ENCODE data around the gene HPS5. TPM values are rescaled to one million over a fixed set of nuclear protein-coding genes. Genes with fewer than 3 reads are reported as not detected.

Gene HPS5
- total and polyA plus RNA-seq, 2 of the 4 experiments (the other 2 are of a cell fraction) = 7.9 to 28.3 TPM

DNA sequence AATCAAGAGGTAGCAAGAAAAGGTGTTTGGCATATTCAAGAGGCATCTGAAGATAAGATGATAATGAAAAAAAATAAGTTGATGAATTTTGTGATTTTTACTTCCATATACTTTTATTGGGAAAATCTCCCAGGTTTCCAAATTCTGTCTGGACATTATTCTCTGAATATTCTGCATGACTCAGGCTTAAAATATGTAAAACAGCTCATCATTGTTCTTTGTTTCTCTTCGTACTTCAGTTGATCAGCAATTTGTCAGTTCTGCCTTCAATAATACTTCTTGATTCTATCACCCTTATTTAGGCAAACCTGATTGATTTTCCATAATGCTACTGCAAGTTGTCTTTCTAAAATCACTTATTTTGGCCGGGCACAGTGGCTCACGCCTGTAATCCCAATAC is 30.6 kb upstream of the HPS5 start:
- DNase-seq = peak; percentile 30
- no peak overlapping the region for H2AFZ ChIP-seq (replicated peaks; ENCODE audit: low read length, poor library complexity)
- H3K36me3 ChIP-seq (ENCODE audit: control insufficient read depth, insufficient read depth, low read length) = peaks cover 23% of the 10 kb centered on the region
- no peak overlapping the region for H2AK5ac ChIP-seq (ENCODE audit: low read depth, low read length)
- no peak overlapping the region for H3K4me3 ChIP-seq (ENCODE audit: insufficient read depth, low read depth, low read length)
- H3K4me2 ChIP-seq (ENCODE audit: low read depth, low read length) = peak overlapping the region; percentile 15; the same call in 1 of the 2 replicates
- WGBS, 2 experiments (ENCODE audit: extremely low coverage in 2 of 2, insufficient read length in 1 of 2) = 79% methylated on average over 3 of the region's 3 CpGs; no CpG with 5 or more reads in 1 of the 2 experiments
- no peak for ATAC-seq (ENCODE audit: low read depth)
- H3K4me1 ChIP-seq (ENCODE audit: control insufficient read depth, insufficient read depth, low read length) = no peaks in the 10 kb centered on the region
- peaks cover 0 to 6% of the 10 kb centered on the region in 2 experiments for H3K79me1 ChIP-seq (ENCODE audit: low read depth in 1 of 2, low read length in 2 of 2)
- H2AK9ac ChIP-seq (replicated peaks; ENCODE audit: low read depth, low read length, poor library complexity) = no peak overlapping the region
- no peak overlapping the region for H3K14ac ChIP-seq (replicated peaks; ENCODE audit: low read depth, low read length)
- TF ChIP-seq MXI1 (IDR thresholded peaks at IDR 0.05; ENCODE audit: borderline replicate concordance, low read depth, low read length) (no peak), RAD21 (IDR thresholded peaks at IDR 0.05; ENCODE audit: low read length) (no peak), MAFK (IDR thresholded peaks at IDR 0.05; ENCODE audit: low read depth, low read length) (no peak), NFE2L2 (IDR thresholded peaks at IDR 0.05; ENCODE audit: low read depth, low read length) (no peak), RCOR1 (IDR thresholded peaks at IDR 0.05; ENCODE audit: insufficient replicate concordance, low read length) (no peak), POLR2A (IDR thresholded peaks at IDR 0.05; ENCODE audit: low read depth, low read length) (no peak), RFX5 (IDR thresholded peaks at IDR 0.05; ENCODE audit: low read depth, low read length) (no peak), SMC3 (IDR thresholded peaks at IDR 0.05; ENCODE audit: low read depth, low read length) (no peak), FOS (IDR thresholded peaks at IDR 0.05; ENCODE audit: low read depth, low read length) (no peak), BHLHE40 (IDR thresholded peaks at IDR 0.05; ENCODE audit: low read depth, low read length) (no peak)
- TF ChIP-seq, protein P1, sequence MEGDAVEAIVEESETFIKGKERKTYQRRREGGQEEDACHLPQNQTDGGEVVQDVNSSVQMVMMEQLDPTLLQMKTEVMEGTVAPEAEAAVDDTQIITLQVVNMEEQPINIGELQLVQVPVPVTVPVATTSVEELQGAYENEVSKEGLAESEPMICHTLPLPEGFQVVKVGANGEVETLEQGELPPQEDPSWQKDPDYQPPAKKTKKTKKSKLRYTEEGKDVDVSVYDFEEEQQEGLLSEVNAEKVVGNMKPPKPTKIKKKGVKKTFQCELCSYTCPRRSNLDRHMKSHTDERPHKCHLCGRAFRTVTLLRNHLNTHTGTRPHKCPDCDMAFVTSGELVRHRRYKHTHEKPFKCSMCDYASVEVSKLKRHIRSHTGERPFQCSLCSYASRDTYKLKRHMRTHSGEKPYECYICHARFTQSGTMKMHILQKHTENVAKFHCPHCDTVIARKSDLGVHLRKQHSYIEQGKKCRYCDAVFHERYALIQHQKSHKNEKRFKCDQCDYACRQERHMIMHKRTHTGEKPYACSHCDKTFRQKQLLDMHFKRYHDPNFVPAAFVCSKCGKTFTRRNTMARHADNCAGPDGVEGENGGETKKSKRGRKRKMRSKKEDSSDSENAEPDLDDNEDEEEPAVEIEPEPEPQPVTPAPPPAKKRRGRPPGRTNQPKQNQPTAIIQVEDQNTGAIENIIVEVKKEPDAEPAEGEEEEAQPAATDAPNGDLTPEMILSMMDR (conservative IDR thresholded peaks at IDR 0.05; ENCODE audit: low read depth, low read length) = no peak
- TF ChIP-seq, protein P2, sequence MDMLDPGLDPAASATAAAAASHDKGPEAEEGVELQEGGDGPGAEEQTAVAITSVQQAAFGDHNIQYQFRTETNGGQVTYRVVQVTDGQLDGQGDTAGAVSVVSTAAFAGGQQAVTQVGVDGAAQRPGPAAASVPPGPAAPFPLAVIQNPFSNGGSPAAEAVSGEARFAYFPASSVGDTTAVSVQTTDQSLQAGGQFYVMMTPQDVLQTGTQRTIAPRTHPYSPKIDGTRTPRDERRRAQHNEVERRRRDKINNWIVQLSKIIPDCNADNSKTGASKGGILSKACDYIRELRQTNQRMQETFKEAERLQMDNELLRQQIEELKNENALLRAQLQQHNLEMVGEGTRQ (IDR thresholded peaks at IDR 0.05; ENCODE audit: low read depth, low read length) = no peak
- H3K9me1 ChIP-seq (ENCODE audit: insufficient read depth, low read length) = no peaks in the 10 kb centered on the region
- no peak overlapping the region for H3K18ac ChIP-seq (ENCODE audit: low read depth, low read length)
- dilution Hi-C loops (cut with HindIII; ENCODE audit: low sequenced_read_pairs, unreplicated experiment) (no loop called here), intact Hi-C loops (cut with micrococcal nuclease) (no loop called here), in situ Hi-C loops (cut with MboI; ENCODE audit: low sequenced_read_pairs) (no loop called here)
- no peak overlapping the region for H2BK20ac ChIP-seq (ENCODE audit: low read depth, low read length)
- H3K56ac ChIP-seq (ENCODE audit: extremely low read depth, insufficient read depth, low read length) = no peak overlapping the region
- no peak overlapping the region for H3K4ac ChIP-seq (ENCODE audit: low read depth, low read length)
- no peak overlapping the region for H2BK120ac ChIP-seq (ENCODE audit: low read depth, low read length)
- no peak overlapping the region for H4K91ac ChIP-seq (ENCODE audit: insufficient read depth, low read depth, low read length)
- ChIA-PET POLR2A (ENCODE audit: unreplicated experiment) (no interaction called here), CTCF (interaction anchor here (0.7 kb wide), 1 partner anchor 115 kb away, joined by 3 read pairs; no protein-coding TSS in a partner anchor)
- H2BK5ac ChIP-seq (ENCODE audit: low read depth, low read length, poor library complexity, severe bottlenecking) = peak overlapping the region; percentile 26
- H3K9me3 ChIP-seq (ENCODE audit: control insufficient read depth, insufficient read depth, low read length) = no peaks in the 10 kb centered on the region
- no peak overlapping the region for H4K8ac ChIP-seq (ENCODE audit: low read depth in 2 of 2, low read length in 2 of 2)
- no peaks in the 10 kb centered on the region; the same call in 1 of the 2 replicates for H4K20me1 ChIP-seq (ENCODE audit: insufficient read depth, low read length)
- no peak overlapping the region for H3K9ac ChIP-seq (ENCODE audit: low read depth, low read length)
- H3K23ac ChIP-seq (ENCODE audit: low read depth, low read length) = no peak overlapping the region
- no peak overlapping the region for H3K27ac ChIP-seq (ENCODE audit: insufficient read depth, low read length)
- H4K5ac ChIP-seq (ENCODE audit: low read depth, low read length) = no peak overlapping the region
- no TSS peak for BruUV-seq (replicated peaks)
- H2BK15ac ChIP-seq (ENCODE audit: low read depth, low read length) = no peak overlapping the region
- H3K27me3 ChIP-seq (ENCODE audit: control insufficient read depth, insufficient read depth, low read length) = no peaks in the 10 kb centered on the region
